ENCODE data around the gene LPP. TPM values are rescaled to one million over a fixed set of nuclear protein-coding genes. Genes with fewer than 3 reads are reported as not detected.

LPP gene
- total RNA-seq, 6 experiments from 2014 or later: 84.1 to 121 (median 102) TPM

DNA sequence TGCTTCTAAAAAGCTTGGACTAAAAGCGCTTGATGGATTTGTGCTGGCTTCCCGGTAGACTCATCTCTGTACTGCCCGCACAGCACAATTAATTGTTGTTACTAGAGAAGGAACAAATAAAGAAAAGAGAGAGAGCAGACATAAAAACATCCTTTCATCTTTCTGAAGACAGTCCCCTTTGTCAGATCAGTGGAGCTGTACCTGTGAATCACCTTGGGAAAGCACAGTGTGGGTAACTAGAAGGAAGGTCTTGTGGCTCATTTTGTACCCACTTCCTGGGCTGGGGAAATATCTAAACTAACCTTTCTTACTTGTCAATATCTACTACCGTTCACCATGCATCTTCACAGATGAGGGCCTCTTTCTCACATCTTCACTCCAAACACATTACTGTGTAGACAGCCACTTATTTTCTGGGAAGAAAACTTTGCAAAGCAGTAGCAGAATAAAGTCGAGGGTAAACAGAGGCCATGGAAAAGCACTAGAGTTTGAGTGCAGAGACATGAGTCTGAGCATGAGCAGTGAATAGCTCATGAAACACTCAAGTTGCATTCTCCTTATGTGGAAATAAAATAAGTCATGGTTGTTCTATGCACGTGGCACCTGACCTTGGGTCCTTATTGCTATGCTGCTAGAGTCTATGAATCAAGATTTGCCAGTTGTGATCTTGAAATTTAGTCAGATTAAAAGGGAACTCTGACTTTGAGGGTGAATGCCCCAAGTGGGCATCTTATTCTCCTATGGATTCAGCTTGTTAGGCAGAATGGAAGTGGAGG is 169.3 kb downstream of the LPP start:
- Mint-ChIP-seq H3K4me1 (ENCODE audit: low read depth) (peaks cover 46% of the 10 kb centered on the region), H3K27ac (no peak overlapping the region)

DNA sequence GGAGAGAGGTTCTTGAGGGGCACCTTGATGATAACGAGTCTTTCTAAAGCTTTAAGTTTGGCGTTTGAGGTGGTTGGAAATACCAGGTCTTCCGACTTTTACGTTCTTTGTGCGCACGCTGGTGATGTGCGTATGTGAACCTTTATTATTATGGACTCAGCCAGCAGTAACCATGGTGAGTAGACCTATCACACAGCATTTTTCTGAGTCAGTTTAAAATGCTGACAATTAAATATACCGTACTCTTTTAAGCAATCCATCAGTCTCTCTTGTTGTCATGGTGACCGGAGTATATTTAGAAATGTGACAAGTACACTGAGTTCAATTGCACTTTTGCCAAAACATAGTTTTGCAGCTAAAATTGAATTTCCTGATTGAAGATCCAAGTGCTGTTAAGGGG is 172.2 kb downstream of the LPP start:
- Mint-ChIP-seq H3K27ac (no peak overlapping the region), H3K9me3 (no peaks in the 10 kb centered on the region), H3K27me3 (ENCODE audit: insufficient read depth) (no peaks in the 10 kb centered on the region; the same call in 1 of the 2 replicates), H3K36me3 (ENCODE audit: low read depth) (peaks cover 42% of the 10 kb centered on the region), H3K4me1 (ENCODE audit: low read depth) (peaks cover 41% of the 10 kb centered on the region), H3K4me3 (no peak overlapping the region)
- no peak for DNase-seq
- TF ChIP-seq, protein P1, sequence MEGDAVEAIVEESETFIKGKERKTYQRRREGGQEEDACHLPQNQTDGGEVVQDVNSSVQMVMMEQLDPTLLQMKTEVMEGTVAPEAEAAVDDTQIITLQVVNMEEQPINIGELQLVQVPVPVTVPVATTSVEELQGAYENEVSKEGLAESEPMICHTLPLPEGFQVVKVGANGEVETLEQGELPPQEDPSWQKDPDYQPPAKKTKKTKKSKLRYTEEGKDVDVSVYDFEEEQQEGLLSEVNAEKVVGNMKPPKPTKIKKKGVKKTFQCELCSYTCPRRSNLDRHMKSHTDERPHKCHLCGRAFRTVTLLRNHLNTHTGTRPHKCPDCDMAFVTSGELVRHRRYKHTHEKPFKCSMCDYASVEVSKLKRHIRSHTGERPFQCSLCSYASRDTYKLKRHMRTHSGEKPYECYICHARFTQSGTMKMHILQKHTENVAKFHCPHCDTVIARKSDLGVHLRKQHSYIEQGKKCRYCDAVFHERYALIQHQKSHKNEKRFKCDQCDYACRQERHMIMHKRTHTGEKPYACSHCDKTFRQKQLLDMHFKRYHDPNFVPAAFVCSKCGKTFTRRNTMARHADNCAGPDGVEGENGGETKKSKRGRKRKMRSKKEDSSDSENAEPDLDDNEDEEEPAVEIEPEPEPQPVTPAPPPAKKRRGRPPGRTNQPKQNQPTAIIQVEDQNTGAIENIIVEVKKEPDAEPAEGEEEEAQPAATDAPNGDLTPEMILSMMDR (IDR thresholded peaks at IDR 0.05): no peak

More for the DNA sequence above, 169.3 kb downstream of the LPP start:
- no peak for DNase-seq
- Mint-ChIP-seq H3K4me3 (no peak overlapping the region), H3K9me3 (no peaks in the 10 kb centered on the region), H3K36me3 (ENCODE audit: low read depth) (peaks cover 26% of the 10 kb centered on the region), H3K27me3 (ENCODE audit: insufficient read depth) (no peaks in the 10 kb centered on the region)
- TF ChIP-seq, protein P1 (IDR thresholded peaks at IDR 0.05): no peak

DNA sequence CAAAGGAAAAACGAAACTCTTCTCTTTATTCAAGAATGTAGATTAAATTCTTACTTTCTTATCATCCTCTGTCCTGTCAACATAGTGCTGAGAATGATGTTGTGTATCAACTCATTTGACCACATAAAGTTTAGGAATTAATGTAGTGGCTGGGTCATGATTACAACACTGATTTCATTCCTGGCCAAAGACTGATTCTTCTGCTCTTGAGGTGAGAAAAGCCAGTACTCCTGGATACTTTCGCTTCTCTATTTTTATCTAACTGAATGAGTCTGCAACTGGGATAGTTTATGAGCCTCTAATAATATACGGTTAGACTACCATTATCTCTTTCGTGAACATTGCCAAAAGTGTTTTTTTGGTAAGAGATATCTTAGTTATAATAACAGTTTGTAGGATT is 173.0 kb downstream of the LPP start:
- H3K36me3 Mint-ChIP-seq (ENCODE audit: low read depth): peaks cover 42% of the 10 kb centered on the region
- no peaks in the 10 kb centered on the region for H3K9me3 Mint-ChIP-seq
- no peak overlapping the region for H3K4me3 Mint-ChIP-seq
- no peak for DNase-seq
- TF ChIP-seq, protein P1 (IDR thresholded peaks at IDR 0.05): no peak
- H3K27me3 Mint-ChIP-seq (ENCODE audit: insufficient read depth): no peaks in the 10 kb centered on the region; the same call in 1 of the 2 replicates
- no peak overlapping the region for H3K27ac Mint-ChIP-seq
- H3K4me1 Mint-ChIP-seq (ENCODE audit: low read depth): peaks cover 34% of the 10 kb centered on the region

DNA sequence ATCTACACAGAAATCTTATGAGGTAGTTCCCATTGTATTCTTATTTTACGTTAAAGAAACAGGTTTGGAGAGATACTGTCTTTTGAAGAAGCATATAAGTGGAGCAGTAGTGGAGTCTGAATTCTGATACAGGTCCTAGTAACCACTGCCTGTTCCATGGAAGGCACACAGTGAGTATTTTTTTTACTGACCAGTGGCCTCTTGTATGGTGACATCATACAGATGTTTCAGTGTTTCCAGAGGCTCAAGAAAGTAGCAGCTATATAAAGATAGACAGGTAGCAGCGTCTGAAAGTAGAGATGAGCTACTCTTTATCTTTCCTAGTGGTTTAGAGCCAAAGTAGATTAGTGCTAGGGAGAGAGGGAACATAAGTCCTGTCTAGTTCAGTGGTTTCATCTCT is 173.5 kb downstream of the LPP start:
- H3K9me3 Mint-ChIP-seq: no peaks in the 10 kb centered on the region
- no peak for DNase-seq
- no peak overlapping the region for H3K27ac Mint-ChIP-seq
- TF ChIP-seq, protein P1 (IDR thresholded peaks at IDR 0.05): no peak
- peaks cover 30% of the 10 kb centered on the region for H3K4me1 Mint-ChIP-seq (ENCODE audit: low read depth)
- no peaks in the 10 kb centered on the region; the same call in 1 of the 2 replicates for H3K27me3 Mint-ChIP-seq (ENCODE audit: insufficient read depth)
- H3K36me3 Mint-ChIP-seq (ENCODE audit: low read depth): peaks cover 42% of the 10 kb centered on the region
- no peak overlapping the region for H3K4me3 Mint-ChIP-seq

DNA sequence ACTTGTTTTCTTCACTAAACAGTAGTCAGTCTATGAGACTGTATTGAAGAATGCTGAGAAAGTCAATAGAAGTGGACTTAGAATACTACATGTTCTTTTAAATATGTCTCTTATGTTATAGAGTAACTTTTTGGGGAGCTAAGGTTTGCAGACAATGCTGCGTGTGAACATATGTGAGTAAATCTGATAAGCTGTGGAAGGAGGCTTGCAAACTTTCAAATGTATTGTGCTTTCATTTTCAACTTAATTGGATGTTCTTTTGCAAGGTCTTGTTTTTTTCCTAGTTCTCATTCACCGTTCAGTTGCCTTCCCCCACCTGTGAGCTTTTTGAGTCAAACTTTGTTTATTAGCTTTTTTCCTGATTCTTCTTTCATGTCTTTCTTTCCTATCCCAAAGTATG is 176.2 kb downstream of the LPP start:
- Mint-ChIP-seq H3K27me3 (ENCODE audit: insufficient read depth) (no peaks in the 10 kb centered on the region; the same call in 1 of the 2 replicates), H3K9me3 (no peaks in the 10 kb centered on the region), H3K4me1 (ENCODE audit: low read depth) (peaks cover 20% of the 10 kb centered on the region), H3K4me3 (no peak overlapping the region), H3K36me3 (ENCODE audit: low read depth) (peaks cover 33% of the 10 kb centered on the region), H3K27ac (no peak overlapping the region)
- DNase-seq: no peak
- TF ChIP-seq, protein P1 (IDR thresholded peaks at IDR 0.05): no peak

Data from HFFc6 (cell line).